ENCODE measurements around the gene TMEM229B.

DNA sequence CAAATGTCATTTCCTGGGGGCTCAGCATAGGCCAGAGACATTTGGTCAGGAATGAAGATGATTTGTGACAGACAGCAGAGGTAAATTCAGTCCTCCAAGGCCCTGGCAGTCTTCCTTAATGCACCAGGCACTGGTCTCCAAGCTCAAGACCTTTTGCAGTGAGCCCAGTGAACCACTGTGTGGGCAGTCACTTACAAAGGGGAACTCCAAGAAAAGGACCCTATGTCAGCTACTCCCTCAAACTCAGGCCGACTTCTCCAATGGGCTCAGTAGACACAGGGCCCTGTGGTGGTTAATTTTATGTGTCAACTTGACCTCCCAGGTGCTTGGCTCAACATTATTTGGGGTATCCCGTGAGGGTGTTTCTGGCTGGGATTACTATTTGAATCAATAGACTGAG lies 47.3 kb downstream of the TMEM229B start:
- TF ChIP-seq, protein P1, sequence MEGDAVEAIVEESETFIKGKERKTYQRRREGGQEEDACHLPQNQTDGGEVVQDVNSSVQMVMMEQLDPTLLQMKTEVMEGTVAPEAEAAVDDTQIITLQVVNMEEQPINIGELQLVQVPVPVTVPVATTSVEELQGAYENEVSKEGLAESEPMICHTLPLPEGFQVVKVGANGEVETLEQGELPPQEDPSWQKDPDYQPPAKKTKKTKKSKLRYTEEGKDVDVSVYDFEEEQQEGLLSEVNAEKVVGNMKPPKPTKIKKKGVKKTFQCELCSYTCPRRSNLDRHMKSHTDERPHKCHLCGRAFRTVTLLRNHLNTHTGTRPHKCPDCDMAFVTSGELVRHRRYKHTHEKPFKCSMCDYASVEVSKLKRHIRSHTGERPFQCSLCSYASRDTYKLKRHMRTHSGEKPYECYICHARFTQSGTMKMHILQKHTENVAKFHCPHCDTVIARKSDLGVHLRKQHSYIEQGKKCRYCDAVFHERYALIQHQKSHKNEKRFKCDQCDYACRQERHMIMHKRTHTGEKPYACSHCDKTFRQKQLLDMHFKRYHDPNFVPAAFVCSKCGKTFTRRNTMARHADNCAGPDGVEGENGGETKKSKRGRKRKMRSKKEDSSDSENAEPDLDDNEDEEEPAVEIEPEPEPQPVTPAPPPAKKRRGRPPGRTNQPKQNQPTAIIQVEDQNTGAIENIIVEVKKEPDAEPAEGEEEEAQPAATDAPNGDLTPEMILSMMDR (IDR thresholded peaks at IDR 0.05; ENCODE audit: borderline replicate concordance, extremely low read depth, low read length, poor library complexity, severe bottlenecking): no peak
- TF ChIP-seq EZH2 (IDR thresholded peaks at IDR 0.05; ENCODE audit: borderline replicate concordance, low read depth, low read length, severe bottlenecking): no peak

Data from DND-41 (cell line).